ENCODE measurements around the gene FSTL3.
"Not testable (repeated sequence)": the region's sequence is repeated elsewhere in the genome, so short reads cannot be mapped to it uniquely, and the experiment has no call there.

Gene FSTL3

DNA sequence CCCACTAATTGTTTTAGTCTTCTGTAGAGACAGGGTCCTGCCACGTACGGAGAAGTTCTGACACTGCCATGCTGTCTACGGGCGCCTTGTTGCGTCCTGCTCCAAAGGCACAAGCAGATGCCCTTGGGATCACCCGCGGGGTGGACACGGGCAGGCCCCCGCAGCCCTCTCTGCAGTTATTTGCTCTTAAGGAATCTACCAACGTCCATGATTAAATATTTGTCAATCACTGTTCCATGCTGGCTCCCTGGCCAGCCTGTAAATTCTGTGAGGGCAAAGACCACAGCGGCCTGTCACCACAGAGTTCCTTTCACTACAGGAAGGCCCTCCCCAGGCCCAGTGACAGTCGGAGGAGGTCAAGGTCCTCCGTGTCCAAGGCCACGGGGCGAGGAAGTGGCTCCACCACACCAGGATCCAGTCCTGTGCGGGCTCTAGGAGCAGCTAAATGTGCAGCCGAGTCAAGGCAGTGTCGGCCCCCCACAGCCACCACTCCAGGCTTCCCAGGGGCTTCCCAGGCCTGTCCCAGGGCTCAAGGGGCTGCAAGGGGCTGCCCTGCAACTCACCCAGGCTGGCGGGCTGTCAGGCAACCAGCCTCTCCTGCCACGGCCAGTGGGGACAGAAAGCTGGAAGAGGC is 15.3 kb upstream of the FSTL3 start:
- DNase-seq (ENCODE audit: low read depth in 3 of 3, low spot score in 1 of 3), result no peak

- peak in 1 of 3 donors; percentile 49 for DNase-seq (ENCODE audit: low read depth in 3 of 3, low spot score in 1 of 3)
Observed at GRCh38 chr19:661427-662196, 14.6 kb upstream of the FSTL3 start.

DNA sequence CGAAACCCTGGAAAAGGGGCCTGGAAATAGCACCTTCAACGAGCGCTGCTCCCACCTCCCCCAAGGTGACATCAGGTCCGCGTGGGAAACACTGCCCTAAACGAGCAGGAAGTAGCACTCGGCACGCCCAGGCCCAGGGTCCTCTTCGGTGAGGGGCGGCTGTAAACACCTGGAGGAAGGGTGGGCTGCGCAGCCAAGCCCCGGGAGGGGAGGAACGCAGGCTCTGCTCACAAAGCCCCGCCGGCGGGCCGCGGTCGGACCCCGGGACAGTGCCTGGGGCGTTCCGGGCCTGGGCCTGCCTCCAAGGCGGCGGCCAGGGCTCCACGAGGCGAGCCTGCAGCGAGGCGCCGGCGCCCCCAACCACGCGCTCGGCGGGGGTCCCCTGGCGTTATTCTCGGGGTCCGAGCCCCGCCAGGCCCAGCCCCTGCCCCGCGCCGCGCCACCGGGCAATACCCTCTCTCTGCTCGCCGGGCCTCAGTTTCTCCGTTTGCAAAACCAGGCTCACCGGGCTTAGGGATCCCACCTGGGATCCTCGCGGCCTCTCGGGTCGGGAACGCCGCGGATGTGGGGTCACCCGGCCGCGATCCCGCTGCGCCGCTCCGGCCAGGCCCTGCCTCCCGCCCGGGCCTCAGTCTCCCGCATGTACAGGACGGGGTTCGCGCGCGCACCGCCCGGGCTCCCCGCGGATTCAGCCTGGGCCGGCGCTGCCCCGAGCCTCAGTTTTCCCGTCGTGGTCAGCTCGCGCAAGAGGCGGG is 13.8 kb upstream of the FSTL3 start:
- DNase-seq (ENCODE audit: low read depth in 3 of 3, low spot score in 1 of 3), result peak in 1 of 3 donors; percentile 52

- peak; percentile 86 to 99 (median 93) for DNase-seq (ENCODE audit: low read depth in 3 of 3, low spot score in 1 of 3)
Observed at GRCh38 chr19:662962-663681, 13.1 kb upstream of the FSTL3 start, which contains the start of gene RNF126. Gene RNF126 (minus strand): TSS chr19:663214. CDS start chr19:663121, 93 bp downstream.

DNA sequence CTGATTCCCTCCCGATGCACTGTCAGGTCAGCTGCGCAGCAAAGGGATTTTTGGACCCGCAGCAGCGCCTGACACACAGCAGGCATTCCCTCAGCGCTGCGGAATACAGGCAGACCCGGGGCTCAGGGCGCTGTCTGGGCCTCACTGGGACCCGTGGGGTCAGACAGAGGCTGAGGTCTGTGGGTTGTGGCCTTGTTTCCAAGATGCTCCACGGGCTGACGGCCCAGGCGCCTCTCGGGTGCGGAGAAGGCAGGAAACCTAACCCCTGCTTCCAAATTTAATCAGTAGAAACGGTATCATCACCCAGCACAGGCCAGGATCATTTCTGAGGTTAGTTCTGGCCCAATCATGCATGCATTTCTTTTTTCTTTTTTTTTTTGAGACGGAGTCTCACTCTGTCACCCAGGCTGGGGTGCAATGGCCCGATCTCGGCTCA is 12.5 kb upstream of the FSTL3 start:
- no peak for DNase-seq (ENCODE audit: low read depth in 3 of 3, low spot score in 1 of 3)

- DNase-seq (ENCODE audit: low read depth in 3 of 3, low spot score in 1 of 3), result peak; percentile 47 to 76 (median 68)
Observed at GRCh38 chr19:664913-665443, 11.2 kb upstream of the FSTL3 start.

DNA sequence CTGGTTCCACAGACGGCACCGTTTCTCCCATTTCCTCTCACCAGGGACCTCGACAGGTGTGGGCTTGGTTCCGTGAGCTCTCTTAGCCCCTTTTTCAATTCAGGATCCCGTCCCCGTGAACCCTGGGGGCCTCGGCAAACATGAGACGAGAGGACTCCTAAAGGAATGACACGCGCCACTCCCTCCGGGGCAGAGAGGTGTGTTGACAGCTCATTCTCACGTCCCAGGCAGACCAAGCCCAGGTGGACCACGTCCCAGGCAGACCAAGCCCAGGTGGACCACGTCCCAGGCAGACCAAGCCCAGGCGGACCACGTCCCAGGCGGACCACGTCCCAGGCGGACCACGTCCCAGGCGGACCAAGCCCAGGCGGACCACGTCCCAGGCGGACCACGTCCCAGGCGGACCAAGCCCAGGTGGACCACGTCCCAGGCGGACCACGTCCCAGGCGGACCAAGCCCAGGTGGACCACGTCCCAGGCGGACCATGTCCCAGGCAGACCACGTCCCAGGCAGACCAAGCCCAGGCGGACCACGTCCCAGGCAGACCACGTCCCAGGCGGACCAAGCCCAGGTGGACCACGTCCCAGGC is 9.1 kb upstream of the FSTL3 start:
- DNase-seq (ENCODE audit: low read depth in 3 of 3, low spot score in 1 of 3), result not testable (repeated sequence)

DNA sequence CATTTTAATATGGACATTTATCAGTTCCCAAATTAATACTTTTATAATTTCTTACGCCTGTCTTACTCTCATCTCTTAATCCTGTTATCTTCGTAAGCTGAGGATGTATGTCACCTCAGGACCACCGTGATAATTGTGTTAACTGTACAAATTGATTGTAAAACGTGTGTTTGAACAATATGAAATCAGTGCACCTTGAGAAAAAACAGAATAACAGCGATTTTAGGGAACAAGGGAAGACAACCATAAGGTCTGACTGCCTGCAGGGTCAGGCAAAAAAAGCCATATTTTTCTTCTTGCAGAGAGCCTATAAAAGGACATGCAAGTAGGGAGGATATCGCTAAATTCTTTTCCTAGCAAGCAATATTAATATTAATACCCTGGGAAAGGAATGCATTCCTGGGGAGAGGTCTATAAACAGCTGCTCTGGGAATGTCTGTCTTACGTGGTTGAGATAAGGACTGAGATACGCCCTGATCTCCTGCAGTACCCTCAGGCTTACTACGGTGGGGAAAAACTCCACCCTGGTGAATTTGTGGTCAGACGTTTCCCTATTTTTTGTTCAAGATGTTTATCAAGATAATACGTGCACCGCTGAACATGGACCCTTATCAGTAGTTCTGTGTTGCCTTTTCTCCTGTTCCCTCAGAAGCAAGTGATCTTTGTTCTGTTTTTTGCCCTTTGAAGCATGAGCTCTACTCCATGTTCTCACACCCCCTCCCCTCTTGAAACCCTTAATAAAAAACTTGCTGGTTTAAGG is 7.3 kb upstream of the FSTL3 start:
- not testable (repeated sequence) for DNase-seq (ENCODE audit: low read depth in 3 of 3, low spot score in 1 of 3)

GRCh38 chr19:670609-671075 is 5.5 kb upstream of the FSTL3 start:
- DNase-seq (ENCODE audit: low read depth in 3 of 3, low spot score in 1 of 3), result no peak

- no peak for DNase-seq (ENCODE audit: low read depth in 3 of 3, low spot score in 1 of 3)
Observed at GRCh38 chr19:674282-675151, 1.7 kb upstream of the FSTL3 start.

- no peak for DNase-seq (ENCODE audit: low read depth in 3 of 3, low spot score in 1 of 3)
Observed at GRCh38 chr19:676007-676338, 219 bp upstream of the FSTL3 start.

DNA sequence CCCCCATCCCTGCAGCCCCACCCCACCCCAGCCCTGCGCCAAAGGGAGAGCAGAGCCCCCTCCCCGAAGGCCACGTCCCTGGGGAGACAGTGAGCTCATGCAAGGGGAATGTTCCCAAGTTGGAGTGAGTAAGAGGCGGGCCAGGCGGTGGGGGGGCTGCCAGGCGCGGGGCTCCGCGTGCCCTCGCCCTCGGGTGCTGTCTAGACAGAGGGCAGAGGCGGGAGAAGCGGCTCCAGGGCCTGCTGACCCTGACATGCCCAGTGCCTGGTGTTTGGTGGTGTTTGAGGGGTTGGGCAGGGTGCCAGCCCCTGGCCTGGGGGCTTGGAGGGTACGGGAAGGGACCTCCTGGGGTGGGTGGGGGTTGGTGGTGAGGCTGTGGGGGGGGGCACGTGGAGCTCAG is 1.0 kb downstream of the FSTL3 start:
- DNase-seq (ENCODE audit: low read depth in 3 of 3, low spot score in 1 of 3), result no peak

- DNase-seq (ENCODE audit: low read depth in 3 of 3, low spot score in 1 of 3), result no peak
Observed at GRCh38 chr19:677601-678436, 1.6 kb downstream of the FSTL3 start.

DNA sequence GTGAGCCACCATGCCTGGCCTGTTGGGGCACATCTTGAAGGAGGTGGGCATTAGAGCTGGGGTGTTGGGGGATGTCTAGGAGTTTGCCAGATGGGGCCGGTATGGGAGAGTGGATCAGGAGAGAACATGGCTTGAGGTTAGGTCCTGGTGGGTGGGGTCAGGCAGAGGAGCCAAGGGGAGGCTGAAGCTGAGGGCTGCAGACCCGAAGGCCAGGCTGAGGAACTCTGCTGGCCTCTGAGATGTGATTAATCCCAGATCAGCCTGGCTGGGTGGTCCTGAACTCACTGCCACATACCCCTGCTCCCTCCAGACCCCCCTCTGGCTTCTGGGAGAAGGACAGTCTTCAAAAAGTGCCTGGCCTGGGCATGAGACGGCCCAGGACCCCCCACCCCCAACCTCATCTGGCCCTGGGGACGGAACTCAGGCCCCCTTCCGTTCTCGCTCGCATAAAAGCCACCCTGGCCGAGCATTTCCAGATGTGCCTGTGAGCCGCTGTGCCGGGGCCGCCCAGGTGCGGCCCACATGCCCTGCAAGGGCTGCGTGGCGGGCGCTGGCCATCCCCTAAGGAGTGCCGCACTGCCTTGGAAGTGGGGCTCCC is 2.7 kb downstream of the FSTL3 start:
- no peak for DNase-seq (ENCODE audit: low read depth in 3 of 3, low spot score in 1 of 3)

- no peak for DNase-seq (ENCODE audit: low read depth in 3 of 3, low spot score in 1 of 3)
Observed at GRCh38 chr19:679418-680286, 3.5 kb downstream of the FSTL3 start.

GRCh38 chr19:680287-681028 is 4.3 kb downstream of the FSTL3 start:
- peak; percentile 99 to 100 (median 100) for DNase-seq (ENCODE audit: low read depth in 3 of 3, low spot score in 1 of 3)
